ENCODE data around the gene ARMH2.
"Not testable (repeated sequence)": the region's sequence is repeated elsewhere in the genome, so short reads cannot be mapped to it uniquely, and the experiment has no call there.

GRCh38 chr6:24764833-24765828 is 33.6 kb downstream of the ARMH2 start:
- TF ChIP-seq ATF3 (IDR thresholded peaks at IDR 0.05); NR2F2 (IDR thresholded peaks at IDR 0.05); JUND (IDR thresholded peaks at IDR 0.05); TAF1 (conservative IDR thresholded peaks at IDR 0.05); HNF4G (IDR thresholded peaks at IDR 0.05); SP1 (IDR thresholded peaks at IDR 0.05); ZBTB33 (IDR thresholded peaks at IDR 0.05); GABPA (IDR thresholded peaks at IDR 0.05 in 1 of 2, conservative IDR thresholded peaks at IDR 0.05 in 1 of 2); FOXA1 (IDR thresholded peaks at IDR 0.05); YY1 (IDR thresholded peaks at IDR 0.05); REST (IDR thresholded peaks at IDR 0.05): not testable (repeated sequence)
- TF ChIP-seq, protein P1, sequence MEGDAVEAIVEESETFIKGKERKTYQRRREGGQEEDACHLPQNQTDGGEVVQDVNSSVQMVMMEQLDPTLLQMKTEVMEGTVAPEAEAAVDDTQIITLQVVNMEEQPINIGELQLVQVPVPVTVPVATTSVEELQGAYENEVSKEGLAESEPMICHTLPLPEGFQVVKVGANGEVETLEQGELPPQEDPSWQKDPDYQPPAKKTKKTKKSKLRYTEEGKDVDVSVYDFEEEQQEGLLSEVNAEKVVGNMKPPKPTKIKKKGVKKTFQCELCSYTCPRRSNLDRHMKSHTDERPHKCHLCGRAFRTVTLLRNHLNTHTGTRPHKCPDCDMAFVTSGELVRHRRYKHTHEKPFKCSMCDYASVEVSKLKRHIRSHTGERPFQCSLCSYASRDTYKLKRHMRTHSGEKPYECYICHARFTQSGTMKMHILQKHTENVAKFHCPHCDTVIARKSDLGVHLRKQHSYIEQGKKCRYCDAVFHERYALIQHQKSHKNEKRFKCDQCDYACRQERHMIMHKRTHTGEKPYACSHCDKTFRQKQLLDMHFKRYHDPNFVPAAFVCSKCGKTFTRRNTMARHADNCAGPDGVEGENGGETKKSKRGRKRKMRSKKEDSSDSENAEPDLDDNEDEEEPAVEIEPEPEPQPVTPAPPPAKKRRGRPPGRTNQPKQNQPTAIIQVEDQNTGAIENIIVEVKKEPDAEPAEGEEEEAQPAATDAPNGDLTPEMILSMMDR (IDR thresholded peaks at IDR 0.05; ENCODE audit: low read depth, low read length, missing input control) = not testable (repeated sequence)
- TF ChIP-seq, protein P2, sequence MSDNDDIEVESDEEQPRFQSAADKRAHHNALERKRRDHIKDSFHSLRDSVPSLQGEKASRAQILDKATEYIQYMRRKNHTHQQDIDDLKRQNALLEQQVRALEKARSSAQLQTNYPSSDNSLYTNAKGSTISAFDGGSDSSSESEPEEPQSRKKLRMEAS (IDR thresholded peaks at IDR 0.05) = not testable (repeated sequence)
